ENCODE data around the gene PTGDR.

GRCh38 chr14:52220924-52221811 is 46.3 kb upstream of the PTGDR start:
- no peak for TF ChIP-seq RAD51 (IDR thresholded peaks at IDR 0.05; ENCODE audit: borderline replicate concordance, low read depth)
- no peak for TF ChIP-seq SMC3 (conservative IDR thresholded peaks at IDR 0.05; ENCODE audit: insufficient read depth, low read depth, low read length)
- TF ChIP-seq PHF8 (IDR thresholded peaks at IDR 0.05; ENCODE audit: borderline replicate concordance, low read length) = no peak
- TF ChIP-seq ZNF583 (CRISPR knock-in tag; IDR thresholded peaks at IDR 0.05) = no peak
- no peak for TF ChIP-seq ZFX (CRISPR knock-in tag; IDR thresholded peaks at IDR 0.05)
